RKO (cell line): Measurements from ENCODE around the gene GJB3.
"Not testable (repeated sequence)": the region's sequence is repeated elsewhere in the genome, so short reads cannot be mapped to it uniquely, and the experiment has no call there.

ENCODE experiments used
- DNase-seq: peaks from one replicate; pipeline ENCODE4 v3.0.0-alpha.2; 2016; ENCODE audit warnings: low spot score

GJB3 gene

GRCh38 chr1:34781071-34781843, at the start of gene GJB3:
Gene GJB3, plus strand, starts transcription at chr1:34781214. Its CDS starts 3,549 bp downstream, at chr1:34784763.
- no peak for DNase-seq

DNA sequence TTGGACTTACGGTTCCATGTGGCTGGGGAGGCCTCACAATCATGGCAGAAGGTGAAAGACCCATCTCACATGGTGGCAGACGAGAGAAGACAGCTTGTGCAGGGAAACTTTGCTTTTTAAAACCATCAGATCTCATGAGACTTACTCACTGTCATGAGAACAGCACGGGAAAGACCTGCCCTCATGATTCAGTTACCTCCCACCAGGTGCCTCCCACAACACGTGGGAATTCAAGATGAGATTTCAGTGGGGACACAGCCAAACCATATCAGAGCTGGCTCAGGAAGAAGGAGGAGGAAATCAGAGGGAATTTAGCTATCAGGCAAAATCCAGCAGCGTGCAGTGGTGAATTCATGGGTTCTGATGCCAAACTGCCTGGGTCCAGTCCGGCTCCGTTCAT, 48.2 kb upstream of the GJB3 start:
- DNase-seq, result not testable (repeated sequence)

- no peak for DNase-seq
These were observed 44.3 kb upstream of the GJB3 start for GRCh38 chr1:34736692-34737091.

GRCh38 chr1:34737236-34737635, 43.8 kb upstream of the GJB3 start:
- not testable (repeated sequence) for DNase-seq

DNA sequence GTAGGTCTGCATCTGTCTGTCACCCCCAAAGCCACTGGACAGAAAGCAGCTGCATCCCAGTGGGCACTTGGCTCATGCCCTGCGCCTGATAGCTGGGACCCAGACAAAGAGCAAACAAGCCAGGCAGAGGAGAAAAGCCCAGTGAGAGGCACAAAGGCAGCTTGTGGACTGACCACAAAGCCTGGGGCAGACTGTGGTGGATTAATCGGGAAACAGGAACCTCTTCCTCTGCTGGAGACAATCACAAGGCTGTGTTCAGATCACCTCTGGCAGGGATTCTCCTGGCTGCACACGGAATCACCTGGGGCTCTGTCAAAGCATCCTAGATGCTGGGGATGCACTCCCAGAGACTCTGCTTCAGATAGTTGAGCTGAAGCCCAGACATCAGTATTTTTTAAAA, 41.4 kb upstream of the GJB3 start:
- DNase-seq, result no peak

GRCh38 chr1:34740161-34740868, 40.7 kb upstream of the GJB3 start:
- DNase-seq, result no peak

GRCh38 chr1:34742667-34743270, 38.2 kb upstream of the GJB3 start:
- peak; percentile 64 for DNase-seq

DNA sequence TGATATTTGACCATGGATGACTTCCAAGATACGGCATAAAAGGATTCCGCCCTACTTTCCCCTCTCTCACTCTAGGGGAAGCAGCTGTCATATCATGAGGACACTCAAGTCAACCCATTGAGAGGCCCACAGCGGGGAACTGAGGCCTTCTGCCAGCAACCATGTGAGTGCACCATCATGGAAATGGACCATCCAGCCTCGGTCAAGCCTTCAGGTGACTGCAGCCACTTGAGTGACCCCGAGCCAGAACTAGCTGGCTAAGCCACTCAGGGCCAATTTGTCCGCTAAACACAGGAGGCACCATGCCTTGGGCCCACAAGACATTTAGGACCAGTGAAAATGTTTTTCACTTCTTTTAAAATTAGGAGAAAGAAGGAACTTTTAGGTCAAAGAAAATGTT, 37.2 kb upstream of the GJB3 start:
- DNase-seq, result no peak

GRCh38 chr1:34744851-34745250, 36.2 kb upstream of the GJB3 start:
- DNase-seq, result no peak

- no peak for DNase-seq
These were observed 35.3 kb upstream of the GJB3 start for GRCh38 chr1:34745666-34746065.

DNA sequence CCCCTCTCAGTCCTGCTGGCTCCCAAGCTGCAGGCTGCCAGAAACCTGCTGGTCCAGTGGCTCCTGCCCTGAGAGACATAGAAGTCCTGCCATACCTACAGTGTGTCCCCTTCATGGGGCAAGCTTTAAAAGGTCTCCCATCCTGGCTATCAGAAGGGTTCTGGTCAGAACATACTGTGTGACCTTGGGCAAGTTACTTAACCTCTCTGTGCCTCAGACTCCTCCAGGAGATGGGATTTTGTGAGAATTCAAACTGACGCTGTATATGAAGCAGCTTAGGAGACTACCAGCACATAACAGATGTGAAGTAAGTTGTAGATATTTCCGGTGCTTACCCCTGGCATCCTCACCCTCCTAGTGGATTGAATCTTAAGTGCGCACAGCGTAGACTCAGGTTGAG, 34.9 kb upstream of the GJB3 start:
- DNase-seq, result no peak

DNA sequence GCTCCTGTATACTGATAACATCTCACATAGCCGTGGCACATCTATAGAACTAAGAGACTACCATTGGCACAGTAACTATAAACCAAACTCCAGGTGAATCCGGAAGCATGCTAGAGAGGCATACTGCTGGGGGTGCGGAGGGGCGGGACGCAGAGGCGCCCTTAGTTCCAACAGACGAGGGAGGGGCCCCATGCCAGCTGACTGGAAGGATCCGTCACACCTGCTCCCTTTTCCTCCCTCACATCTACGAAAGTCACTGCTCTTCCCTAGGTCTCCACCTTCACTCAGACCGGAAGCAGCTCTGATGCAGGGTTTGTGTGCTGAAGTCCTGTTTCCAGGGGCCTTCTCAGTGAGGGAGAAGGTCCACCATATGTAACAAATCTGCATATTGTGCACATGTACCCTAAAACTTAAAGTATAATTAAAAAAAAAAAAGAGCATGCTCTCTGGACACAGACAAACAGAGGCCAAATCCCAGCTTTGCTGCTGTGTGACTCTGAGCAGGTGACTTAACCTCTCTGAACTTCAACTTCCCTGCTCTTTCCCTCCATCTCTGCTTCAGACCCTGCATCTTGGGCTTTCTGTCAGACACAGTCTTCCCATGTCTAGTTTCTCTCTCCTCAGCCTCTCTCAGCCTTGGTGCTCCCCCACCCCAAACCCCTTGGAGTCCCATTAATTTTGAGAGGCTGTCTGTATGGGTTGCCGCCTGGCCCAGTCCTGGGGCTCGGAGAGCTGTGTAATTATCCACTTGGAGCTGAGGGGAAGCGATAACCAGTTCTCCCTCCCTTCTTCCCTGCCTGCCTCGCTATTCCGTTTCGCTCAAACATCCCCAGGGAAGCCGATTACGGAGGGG, 34.0 kb upstream of the GJB3 start:
- DNase-seq, result no peak

DNA sequence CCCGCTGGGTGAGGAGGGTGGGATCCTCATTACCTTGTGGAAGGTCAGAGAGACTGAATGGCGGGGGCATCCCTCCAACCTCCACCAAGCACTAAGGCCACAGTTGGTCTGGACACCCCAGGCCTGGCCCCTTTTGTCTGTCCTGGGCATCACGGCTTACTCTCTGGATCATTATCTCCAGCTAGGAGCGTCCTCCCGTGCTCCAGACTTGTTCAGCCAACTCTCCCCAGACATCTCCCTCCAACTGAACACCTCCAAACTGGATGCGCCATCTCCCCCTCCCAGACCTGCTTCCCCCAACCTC, 33.4 kb upstream of the GJB3 start:
- DNase-seq, result no peak

- no peak for DNase-seq
These were observed 31.0 kb upstream of the GJB3 start for GRCh38 chr1:34749992-34750391.

DNA sequence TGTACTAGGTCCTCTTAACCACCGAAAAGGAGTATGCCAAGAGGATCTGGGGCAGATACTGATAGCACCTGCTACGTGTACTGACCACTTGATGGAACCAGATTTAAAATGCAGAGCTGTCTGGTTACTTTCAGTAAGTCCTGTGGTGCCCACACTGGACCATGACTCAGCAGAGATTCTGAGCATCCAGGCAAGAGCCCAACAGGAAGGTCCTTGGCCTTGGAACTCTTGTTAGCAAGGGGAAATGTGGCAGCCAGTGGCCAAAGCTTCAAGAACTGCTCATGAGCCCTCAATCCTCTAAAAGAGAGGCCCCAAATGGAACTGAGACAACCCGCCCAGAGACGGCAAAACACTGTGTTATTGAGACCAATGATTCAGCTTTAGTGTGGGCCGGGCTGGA, 30.4 kb upstream of the GJB3 start:
- DNase-seq, result no peak

- no peak for DNase-seq
These were observed 27.9 kb upstream of the GJB3 start for GRCh38 chr1:34753163-34753562.

DNA sequence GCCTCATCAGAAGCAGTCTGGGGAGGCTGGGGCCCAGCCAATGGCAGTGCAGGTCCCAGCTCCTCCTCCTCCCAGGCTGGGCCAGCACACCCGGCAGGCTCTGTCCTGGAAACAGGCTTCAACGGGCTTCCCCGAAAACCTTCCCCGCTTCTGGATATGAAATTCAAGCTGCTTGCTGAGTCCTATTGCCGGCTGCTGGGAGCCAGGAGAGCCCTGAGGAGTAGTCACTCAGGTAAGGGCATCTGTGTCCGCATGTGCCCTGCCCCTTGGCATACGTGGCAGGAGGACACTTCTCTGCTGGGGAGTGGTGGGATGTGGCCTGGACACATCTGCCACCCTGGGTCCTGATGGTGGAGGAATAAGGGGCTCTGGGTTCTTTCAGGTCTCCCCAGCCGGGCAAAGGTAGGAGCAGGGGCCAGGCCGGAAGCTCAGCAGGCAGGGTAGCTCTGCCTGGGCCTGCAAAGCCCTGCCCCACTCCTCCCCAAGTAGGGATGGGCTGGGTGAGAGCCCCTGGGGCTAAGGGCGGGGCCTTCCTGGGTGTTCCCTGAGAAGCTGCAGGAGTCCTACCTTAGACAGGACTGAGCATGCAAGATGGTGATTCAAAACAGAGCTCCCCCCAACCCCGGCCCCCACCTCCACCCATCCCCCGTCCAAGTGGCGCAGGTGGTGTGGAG, 25.9 kb upstream of the GJB3 start, which contains the start of gene GJB5:
Gene GJB5 (plus strand): TSS at position 84 of the 674 bp plus-strand sequence. CDS start 2,284 bp downstream, outside the sequence.
- DNase-seq, result no peak

- no peak for DNase-seq
These were observed 25.1 kb upstream of the GJB3 start for GRCh38 chr1:34755961-34756360.

GRCh38 chr1:34757386-34757785, 23.6 kb upstream of the GJB3 start:
- no peak for DNase-seq

DNA sequence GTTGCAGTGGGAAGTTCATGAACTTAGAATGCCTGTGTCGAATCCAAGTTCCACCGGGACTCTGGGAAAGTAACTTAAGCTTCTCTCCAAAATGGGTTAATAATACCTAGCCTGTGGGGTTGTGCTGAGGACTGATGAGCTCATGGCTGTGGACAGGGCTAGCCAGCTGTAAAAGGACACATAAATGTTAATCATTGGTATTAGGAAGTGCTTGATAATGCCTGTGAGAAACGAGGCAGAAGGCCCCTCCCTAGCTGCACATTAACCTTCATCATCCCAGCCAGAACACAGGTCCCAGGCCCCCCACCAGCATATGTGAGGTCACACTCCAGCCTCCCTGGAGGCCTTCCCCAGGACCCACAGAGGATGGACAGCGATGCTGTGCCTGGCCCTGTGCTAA, 22.3 kb upstream of the GJB3 start:
- DNase-seq, result no peak

- DNase-seq, result no peak
These were observed 21.3 kb upstream of the GJB3 start, which contains the start of gene GJB4 for GRCh38 chr1:34759503-34760357. Gene GJB4, plus strand, starts transcription at chr1:34759740. Its CDS starts 1,515 bp downstream, at chr1:34761255.
